ENCODE measurements around the gene MTLN. TPM values are rescaled to one million over a fixed set of nuclear protein-coding genes. Genes with fewer than 3 reads are reported as not detected.
"Not testable (repeated sequence)": the region's sequence is repeated elsewhere in the genome, so short reads cannot be mapped to it uniquely, and the experiment has no call there.

Gene MTLN, protein sequence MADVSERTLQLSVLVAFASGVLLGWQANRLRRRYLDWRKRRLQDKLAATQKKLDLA
- 108 and 109 TPM in 2 replicates for total RNA-seq (2014; rRNA removed; shearing (Covaris generic))

DNA sequence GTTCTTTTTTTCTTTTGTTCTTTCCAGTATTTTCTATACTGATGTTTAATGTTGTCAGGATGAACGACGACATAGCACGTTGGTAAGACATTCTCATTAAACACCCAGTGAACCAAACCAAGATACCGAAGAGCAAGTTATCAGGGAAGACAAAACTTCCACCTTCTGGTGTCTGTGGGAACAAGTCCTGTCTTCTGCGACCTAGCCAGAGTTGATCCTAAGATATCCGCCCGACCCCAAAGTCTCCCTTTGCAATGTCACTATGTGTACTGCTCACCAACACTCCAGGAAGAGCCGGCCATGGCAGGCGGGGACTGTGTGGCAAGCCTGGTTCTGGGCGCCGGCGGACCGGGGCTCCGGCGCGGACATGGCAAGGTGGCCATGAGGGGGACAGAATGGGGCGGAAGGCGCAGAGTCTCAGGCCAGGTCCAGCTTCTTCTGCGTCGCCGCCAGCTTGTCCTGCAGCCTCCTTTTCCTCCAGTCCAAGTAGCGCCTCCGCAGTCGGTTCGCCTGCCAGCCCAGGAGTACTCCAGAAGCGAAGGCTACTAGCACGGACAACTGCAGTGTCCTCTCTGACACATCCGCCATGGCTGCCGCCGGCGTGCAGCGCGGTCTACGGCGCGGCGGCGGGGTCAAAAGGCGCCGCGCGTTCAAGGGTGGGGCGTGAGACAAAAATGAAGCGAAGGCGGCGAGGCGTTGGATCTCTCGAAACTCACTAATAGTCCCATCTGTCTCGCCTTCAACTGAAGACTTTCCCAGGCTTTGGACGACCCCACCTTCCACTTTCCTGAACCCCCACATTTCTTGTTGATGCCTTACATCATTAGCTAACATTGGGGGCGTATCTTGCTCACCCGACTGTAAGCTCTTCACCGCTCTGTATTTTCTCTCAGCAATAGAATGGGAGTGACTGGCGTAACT, at the start of gene MTLN:
Gene MTLN (minus strand): TSS at position 610 of the 921 bp plus-strand sequence. CDS start 22 bp downstream, at position 588.
- DNase-seq (ENCODE audit: low read depth) = peak; percentile 76

- not testable (repeated sequence) for DNase-seq (ENCODE audit: low read depth)
These were observed 49.6 kb upstream of the MTLN start for GRCh38 chr2:110261910-110262309.

DNA sequence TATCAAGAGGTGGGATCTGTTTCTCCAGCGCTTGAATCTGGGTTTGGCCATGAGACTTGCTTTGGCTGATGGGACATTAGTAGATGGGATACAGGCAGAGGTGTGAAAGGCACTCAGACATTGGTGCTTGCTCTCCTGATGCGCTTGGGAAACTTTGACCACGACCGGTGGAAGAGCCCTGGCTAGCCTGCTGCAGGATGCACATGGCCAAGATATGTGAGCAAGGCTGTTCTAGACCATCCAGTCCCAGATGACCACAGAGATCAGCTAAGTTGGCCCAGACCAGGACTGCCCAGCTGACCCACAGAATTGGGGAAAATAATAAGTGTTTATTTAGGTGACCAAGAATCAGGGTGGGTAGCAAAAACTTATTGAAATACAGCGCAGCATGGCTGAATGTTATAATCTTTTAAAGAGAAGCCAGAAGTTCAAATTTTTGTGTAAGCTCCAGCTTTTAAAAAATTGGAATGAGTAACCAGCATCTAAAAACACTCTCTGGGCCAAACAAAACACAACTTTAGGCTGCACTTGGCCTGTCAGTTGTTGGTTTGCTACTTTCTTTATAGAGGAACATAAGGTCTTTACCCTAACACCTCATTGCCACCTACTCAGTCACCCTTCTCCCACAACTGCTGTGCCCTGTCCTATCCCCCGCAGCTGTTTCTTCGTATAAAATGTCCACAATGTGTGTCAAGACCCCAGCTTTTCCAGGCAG, 35.9 kb upstream of the MTLN start:
- not testable (repeated sequence) for DNase-seq (ENCODE audit: low read depth)

DNA sequence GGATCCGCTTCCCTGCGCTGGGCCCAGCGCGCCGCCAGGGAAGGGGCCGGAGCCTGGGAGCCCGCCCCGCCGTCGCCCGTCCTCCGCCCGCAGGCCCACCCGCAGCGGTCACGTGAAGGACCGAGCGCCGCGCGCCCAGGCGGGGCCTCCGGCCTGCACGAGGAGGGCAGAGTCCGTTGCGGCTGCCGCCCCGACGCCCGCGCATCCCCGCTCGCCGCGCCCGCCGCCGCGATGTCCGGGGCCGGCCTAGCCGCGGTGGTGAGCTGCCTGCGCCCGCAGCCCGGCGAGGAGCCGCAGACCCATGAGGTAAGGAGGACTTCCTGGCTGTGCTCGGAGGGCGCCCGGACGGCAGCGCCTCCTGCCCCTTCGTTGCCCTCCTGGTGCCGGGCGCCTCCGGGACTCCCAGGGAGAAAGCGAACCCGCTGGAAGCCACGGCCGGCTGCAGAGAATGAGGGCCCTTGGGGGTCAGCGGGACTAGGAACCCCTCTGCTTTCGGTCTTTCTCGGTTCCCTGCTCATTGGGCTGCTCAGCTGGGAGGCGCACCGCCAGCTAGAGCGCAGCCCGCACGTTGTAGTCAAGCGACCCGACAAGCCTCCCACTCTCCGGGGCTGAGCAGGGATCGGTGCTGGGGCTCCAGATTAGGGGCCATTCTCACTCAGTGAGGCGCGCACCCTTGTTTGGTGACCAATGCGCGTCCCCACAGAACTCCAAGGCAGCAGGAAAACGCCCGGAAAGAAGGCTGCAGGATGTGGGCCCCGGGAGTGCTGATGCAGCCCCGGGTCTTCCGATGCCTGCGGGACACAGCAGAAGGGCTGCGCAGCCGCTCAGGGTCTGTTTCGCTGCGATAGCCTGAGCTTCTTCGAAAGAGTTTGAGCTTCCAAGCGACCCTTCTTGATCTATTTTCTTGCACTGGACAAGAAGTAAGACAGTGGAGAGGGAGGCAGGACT, 33.4 kb upstream of the MTLN start:
- not testable (repeated sequence) for DNase-seq (ENCODE audit: low read depth)

DNA sequence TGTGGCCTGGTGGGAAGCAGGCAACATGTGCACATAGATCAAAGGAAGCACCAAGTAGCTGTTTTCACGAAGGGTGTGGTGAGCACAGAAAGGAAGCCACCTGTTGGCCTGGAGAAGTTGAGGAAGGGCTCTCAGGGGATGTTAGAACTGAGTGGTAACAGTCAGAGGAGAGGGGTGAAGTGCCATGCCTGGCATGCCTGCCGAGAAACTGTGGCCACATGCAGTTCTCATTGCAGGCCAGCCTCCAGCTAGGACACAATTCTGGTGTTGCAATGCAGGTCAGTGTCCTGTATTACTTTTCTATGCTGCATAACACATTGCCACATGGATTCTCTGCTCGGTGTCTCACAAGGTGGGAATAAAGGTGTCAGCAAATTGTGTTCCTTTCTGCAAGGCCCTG, 30.9 kb upstream of the MTLN start:
- not testable (repeated sequence) for DNase-seq (ENCODE audit: low read depth)

GRCh38 chr2:110234514-110234913, 22.2 kb upstream of the MTLN start:
- DNase-seq (ENCODE audit: low read depth) = not testable (repeated sequence)

GRCh38 chr2:110229886-110230285, 17.5 kb upstream of the MTLN start:
- DNase-seq (ENCODE audit: low read depth) = not testable (repeated sequence)

DNA sequence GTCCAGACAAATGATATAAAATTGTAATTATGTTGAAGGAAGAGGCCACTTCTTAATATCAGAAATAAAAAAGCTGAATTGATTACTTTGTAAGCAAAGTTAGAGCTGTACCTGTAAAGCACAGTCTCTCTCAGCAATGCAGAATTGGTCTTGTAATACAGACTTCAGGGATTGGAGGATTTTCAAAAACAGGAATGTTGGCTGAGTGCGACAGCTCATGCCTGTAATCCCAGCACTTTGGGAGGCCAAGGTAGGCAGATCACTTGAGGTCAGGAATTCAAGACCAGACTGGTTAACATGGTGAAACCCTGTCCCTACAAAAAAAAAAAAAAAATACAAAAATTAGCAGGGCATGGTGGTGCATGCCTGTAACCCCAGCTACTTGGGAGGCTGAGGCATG, 10.3 kb upstream of the MTLN start:
- DNase-seq (ENCODE audit: low read depth) = not testable (repeated sequence)

GRCh38 chr2:110221938-110222337, 9.6 kb upstream of the MTLN start:
- DNase-seq (ENCODE audit: low read depth) = no peak

- DNase-seq (ENCODE audit: low read depth) = no peak
These were observed 7.8 kb upstream of the MTLN start for GRCh38 chr2:110220190-110220564.

DNA sequence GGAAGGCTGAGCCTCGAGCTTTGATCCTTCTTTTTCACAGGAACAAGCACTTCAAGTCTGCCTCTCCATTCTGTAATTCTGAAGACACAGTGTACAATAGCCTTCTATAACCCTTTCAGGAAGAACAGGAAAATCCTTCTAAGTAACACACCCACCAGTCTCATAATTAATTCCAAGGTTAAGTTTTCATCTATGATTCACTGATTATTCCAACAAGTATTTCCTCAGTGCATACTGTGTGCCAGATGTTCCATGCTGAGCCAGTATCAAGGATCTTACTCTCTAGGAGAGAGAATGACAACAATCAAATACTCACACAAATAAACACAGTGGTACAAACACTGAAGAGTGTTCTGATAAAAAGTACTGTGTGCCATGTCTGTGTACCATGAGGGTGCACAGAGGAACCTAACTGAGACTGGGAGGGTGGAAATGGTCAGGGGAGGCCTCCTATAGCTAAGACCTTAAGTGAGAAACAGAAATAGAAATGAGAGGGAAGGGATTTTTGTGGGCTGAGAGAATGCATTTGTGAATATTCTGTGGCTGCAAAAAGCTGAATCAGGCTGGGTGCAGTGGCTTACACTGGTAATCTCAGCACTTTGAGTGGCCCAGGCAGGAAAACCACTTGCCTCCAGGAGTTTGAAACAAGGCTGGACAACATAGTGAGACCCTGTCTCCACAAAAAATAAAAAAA, 7.3 kb upstream of the MTLN start:
- peak; percentile 20 for DNase-seq (ENCODE audit: low read depth)

DNA sequence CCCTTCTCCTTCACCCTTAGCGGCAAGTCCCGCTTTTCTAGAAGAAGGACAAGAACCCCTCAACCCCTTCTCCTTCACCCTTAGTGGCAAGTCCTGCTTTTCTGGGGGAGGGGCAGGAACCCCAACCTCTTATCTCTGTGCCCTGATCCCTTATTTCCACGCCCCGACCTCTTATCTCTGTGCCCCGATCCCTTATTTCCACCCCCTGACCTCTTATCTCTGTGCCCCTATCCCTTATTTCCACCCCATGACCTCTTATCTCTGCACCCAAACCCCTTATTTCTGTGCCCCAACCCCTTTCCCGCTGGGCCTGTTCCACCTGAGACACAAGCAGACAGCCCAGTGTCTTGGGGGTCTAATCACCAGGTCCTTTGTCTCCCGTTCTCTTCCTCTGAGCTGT, 6.5 kb upstream of the MTLN start:
- DNase-seq (ENCODE audit: low read depth) = not testable (repeated sequence)

DNA sequence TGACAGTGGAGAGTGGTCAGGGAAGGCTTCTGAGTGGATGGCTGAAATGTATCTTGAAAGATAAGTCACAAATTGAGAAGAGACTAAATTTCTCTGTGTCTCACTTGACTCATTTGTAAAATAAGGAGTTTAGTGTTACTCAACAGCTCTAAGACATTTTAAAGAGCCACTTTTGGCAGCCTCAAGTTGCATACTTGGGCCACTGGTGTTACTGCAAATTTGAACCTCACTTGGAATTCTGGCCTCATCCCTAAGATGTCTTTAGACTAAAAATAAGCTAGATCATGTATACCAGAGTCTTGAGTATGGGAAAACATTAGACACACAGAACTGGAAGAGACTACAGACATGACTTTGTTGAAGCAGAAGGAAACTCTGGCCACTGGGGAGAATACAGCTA, 4.5 kb upstream of the MTLN start:
- no peak for DNase-seq (ENCODE audit: low read depth)

DNA sequence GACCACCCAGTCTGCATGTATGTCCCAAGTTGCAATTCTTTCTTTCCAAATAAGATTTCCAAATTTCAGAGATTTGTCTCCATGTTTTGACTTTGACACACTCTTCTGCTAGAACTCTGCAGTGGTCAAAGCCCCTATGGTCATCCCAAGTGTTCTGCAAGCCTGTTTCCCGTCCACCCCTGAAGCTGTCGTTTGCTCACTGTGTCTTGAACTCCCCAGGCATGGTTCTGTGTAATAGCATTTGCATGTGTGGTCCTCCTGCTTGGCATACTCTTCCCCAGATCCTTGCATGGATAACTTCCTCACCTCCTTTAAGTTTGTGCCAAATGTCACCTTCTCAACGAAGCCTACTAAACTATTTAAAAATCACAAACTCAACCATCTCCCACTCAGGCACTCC, 3.9 kb upstream of the MTLN start:
- DNase-seq (ENCODE audit: low read depth) = no peak

GRCh38 chr2:110215566-110216158, 3.3 kb upstream of the MTLN start:
- no peak for DNase-seq (ENCODE audit: low read depth)

DNA sequence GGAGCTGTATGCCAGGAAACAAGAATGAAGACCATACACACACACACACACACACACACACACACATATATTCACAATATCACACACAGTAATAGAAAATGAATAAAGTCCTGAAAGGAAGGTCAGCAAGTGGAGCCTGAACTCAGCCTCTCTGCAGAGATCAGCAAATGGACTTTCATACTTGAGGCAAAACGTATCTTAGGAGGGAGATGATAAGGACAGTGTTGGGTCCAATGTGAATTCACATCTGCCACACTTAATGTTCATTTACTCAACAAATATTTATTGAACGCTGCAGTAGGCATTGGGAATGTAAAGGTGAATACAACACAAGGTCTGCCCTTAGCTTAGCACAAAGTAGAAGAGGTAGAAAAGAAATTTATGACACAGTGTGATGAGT, 2.7 kb upstream of the MTLN start:
- no peak for DNase-seq (ENCODE audit: low read depth)

- DNase-seq (ENCODE audit: low read depth) = not testable (repeated sequence)
These were observed 1.2 kb upstream of the MTLN start for GRCh38 chr2:110213522-110213921.

- DNase-seq (ENCODE audit: low read depth) = peak; percentile 19
These were observed 6.5 kb downstream of the MTLN start for GRCh38 chr2:110205660-110206455.
